22Rv1 (cell line): ENCODE data around the gene CCDC57.

Experiments used
- ZFX ChIP-seq: fragments of 450-650 bp; IDR thresholded peaks from 2 replicates; pipeline ENCODE4 v1.6.1; 2017; ENCODE audit warnings: antibody characterized with exemption, borderline replicate concordance
- TF ChIP-seq, protein P1 (sequence below): fragments of 450-650 bp; IDR thresholded peaks from 2 replicates; pipeline ENCODE4 v1.5.1; 2017; ENCODE audit warnings: mild to moderate bottlenecking

- TF ChIP-seq, protein P1, sequence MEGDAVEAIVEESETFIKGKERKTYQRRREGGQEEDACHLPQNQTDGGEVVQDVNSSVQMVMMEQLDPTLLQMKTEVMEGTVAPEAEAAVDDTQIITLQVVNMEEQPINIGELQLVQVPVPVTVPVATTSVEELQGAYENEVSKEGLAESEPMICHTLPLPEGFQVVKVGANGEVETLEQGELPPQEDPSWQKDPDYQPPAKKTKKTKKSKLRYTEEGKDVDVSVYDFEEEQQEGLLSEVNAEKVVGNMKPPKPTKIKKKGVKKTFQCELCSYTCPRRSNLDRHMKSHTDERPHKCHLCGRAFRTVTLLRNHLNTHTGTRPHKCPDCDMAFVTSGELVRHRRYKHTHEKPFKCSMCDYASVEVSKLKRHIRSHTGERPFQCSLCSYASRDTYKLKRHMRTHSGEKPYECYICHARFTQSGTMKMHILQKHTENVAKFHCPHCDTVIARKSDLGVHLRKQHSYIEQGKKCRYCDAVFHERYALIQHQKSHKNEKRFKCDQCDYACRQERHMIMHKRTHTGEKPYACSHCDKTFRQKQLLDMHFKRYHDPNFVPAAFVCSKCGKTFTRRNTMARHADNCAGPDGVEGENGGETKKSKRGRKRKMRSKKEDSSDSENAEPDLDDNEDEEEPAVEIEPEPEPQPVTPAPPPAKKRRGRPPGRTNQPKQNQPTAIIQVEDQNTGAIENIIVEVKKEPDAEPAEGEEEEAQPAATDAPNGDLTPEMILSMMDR: no peak
- TF ChIP-seq ZFX: no peak
Observed at GRCh38 chr17:82248815-82249674, 36.4 kb upstream of the CCDC57 start.
